HUDEP-2 (cell line): ENCODE results near the gene NUDT4.
"Not testable (repeated sequence)": the region's sequence is repeated elsewhere in the genome, so short reads cannot be mapped to it uniquely, and the experiment has no call there.

Experiments
- DNase-seq, 76 experiments: peaks; one replicate each; lab custom pipeline; 2025; ENCODE audit not compliant: unreplicated experiment in 76 of 76; lab: John Stamatoyannopoulos, UW

The NUDT4 gene

GRCh38 chr12:93393425-93393824 is 15.7 kb downstream of the NUDT4 start:
- DNase-seq = no peak

DNA sequence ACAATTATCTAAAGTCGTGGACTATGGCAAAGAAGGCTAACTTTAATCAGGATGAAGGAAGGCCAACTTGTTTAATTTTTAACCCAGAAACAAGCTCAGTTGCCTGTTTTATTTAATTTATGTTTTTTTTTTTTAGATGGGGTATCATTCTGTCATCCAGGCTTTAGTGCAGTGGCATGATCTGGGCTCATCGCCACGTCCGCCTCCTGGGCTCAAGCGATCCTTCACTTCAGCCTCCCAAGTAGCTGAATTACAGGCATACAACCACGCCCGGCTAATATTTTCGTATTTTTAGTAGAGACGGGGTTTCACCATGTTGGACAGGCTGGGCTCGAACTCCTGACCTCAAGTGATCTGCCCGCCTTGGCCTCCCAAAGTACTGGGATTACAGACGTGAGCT is 19.7 kb downstream of the NUDT4 start:
- DNase-seq = no peak

GRCh38 chr12:93399183-93399863 is 21.6 kb downstream of the NUDT4 start:
- not testable (repeated sequence) for DNase-seq

DNA sequence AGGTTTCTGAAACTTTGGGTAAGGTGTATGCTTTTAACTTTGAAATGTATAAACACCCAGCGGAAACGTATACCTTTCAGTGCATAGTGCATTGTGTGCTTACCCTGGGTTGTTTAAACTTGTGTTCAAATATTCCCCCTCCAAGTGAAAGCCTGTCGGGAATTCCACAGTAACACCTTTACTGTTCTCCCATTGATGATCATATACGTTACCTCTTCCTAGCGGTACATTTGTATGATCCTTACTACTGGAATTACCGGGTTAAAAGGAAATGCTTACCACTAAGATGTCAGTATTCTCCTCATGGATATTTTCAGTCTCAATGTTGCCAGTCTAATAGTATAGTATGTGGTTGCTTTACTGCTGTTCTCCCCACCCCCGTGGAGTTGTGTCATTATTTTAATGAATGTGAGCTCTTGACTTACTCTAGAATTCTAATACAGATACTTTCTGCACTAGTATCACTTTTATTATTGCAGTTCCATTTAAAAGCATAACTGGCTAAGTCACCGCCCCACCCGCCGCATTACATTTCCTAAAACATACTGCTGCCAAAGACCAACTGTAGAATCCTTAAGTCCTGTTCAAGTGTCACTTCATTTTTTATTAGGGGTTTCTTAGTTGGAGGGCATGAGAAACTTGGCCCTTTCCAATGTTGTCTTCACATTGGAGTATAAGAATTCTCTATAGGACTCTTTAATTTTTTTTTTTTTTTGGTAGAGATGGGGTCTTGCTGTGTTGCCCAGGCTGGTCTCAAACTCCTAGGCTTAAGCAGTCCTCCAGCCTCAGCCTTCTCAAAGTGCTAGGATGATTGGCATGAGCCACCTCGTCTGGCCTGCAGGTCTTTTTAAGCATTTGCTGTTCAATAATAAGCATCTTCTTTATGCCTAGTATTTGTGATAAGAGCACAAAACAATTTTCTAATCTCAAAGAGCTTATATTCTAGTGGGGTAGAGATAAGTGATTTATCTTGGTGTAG is 24.9 kb downstream of the NUDT4 start:
- DNase-seq = no peak

DNA sequence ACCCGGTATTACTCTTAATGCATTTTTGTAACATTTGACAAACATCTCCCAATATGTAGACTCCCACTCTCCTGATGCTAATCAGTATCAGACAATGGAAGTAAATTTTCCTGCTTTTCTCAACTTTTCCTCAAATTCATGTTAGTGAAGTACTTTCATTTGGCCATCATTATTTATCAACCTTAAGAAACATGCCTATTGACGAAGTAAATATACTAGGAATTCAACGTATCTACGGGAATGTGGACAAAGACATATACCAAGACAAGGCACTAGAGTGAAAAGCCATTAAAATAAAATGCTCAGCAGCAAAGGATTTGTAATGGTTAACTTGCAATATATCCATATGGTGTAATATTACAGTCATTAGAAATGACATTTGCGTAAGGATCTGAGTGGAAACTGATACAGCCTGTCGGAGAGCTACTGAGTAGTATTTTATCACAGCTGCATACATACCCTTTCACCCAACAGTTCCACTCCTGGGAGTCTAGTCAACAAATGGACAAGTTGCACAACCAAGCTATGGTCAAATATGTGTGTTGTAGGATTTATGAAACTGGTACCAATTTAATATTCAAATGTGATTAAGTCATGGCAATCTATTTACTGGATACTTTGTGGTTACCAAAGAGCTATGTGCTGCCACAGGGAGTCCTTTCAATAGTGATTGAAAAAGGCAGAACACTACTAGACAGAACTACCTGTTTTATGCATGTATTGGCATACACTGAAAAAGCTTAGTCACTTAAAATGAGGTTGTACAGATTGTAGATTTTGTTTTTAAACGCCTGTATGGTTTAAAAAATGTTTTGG is 26.5 kb downstream of the NUDT4 start:
- peak in 2 of 76 experiments; percentile 8 to 30 for DNase-seq

GRCh38 chr12:93404961-93405849 is 27.5 kb downstream of the NUDT4 start:
- peak in 2 of 76 experiments; percentile 3 to 11 for DNase-seq

DNA sequence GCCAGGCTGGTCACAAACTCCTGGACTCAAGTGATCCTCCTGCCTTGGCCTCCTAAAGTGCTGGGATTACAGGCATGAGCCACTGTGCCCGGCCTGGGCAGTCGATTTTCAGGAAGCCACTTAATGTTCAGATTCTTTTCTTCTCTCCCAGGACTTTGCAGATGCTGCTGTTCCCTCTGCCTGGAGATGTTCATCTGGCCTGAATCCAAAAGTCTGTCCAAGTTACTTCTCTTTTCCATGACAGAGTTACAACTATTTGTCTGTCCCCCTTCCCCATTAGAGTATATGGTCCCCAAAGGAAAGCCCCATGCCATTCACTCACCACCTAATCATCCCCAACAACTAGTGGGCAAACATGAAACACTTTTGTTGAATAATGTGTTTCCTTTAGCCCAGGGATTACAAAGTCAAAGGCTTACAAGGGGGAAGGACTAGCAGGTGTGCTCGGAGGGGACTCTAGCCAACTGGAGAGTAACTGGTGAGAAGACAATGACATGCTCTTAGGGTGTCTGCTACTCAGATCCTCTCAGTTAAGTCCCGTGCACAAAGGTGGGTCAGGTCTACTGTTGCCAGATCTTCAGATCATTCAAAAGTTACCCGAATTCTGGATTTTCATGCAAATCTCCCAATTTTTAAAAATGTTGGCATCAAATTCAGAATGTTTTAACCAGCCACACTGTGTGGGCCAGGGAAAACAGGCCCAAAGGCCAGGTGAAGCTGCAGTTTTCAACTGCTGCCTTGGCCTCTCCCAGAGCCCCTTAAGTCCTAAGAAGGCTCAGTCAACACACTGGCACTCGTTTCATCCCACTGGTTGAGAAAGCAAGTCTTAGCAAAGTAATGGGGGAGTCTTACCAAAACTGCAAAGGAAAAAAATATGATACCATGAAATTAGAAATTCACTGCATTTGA is 29.6 kb downstream of the NUDT4 start:
- peak in 1 of 76 experiments; percentile 2 for DNase-seq

DNA sequence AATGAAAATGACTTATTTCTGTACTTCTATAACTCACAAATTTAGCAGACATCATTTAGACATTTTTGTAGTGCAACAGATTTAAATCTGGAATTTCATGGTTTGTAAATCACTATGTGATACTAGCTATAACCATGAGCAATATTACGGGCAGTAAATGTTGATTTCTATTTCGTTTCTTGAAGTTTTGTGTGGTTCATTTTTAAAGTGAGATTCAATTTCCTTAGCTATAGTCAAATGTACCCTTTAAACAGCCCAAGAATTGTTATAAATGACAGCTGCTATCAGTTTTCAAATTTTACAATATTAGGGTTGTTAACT is 30.2 kb downstream of the NUDT4 start:
- DNase-seq = no peak

GRCh38 chr12:93408813-93409212 is 31.1 kb downstream of the NUDT4 start:
- no peak for DNase-seq

DNA sequence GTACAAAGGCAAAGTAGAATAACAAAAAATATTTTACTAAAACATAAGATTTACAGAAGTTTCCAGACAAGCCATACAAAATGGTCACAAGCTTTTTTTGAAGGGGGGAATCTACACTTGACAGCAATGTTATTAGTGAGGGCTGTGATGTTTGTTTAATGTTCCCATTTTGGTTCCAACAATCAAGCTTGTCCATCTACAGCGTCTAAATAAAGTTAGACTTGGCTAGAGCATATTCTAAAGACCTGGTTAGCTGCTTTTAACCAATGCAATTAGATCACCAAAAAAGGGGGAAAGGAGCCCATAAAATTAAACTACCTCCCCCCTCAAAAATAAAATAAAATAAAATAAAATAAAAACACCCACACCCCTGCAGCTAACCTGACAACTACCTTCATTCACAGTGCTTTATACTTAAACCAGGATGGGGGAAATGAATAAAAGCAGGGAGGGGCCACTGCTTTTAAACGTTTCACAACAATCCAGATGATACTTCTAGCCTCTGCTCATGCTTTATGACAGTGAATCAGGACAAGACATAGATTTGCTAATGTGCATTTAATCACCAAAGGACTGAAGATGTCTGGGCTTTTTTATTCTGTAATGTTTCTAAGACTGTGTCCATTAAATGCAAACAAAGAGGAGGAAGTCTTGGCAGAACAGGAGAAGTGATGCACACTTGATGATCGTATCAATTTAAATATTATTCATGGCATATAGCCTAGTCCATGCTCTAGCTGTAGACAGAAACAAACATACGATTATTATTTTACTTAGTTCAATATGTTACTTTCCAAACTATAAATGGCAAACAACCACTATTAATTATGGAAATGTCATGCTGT is 31.8 kb downstream of the NUDT4 start:
- not testable (repeated sequence) for DNase-seq

- not testable (repeated sequence) for DNase-seq
Measured at GRCh38 chr12:93411060-93411459, 33.3 kb downstream of the NUDT4 start.

GRCh38 chr12:93412396-93412795 is 34.7 kb downstream of the NUDT4 start:
- not testable (repeated sequence) for DNase-seq

- no peak for DNase-seq
Measured at GRCh38 chr12:93413064-93413463, 35.3 kb downstream of the NUDT4 start.

DNA sequence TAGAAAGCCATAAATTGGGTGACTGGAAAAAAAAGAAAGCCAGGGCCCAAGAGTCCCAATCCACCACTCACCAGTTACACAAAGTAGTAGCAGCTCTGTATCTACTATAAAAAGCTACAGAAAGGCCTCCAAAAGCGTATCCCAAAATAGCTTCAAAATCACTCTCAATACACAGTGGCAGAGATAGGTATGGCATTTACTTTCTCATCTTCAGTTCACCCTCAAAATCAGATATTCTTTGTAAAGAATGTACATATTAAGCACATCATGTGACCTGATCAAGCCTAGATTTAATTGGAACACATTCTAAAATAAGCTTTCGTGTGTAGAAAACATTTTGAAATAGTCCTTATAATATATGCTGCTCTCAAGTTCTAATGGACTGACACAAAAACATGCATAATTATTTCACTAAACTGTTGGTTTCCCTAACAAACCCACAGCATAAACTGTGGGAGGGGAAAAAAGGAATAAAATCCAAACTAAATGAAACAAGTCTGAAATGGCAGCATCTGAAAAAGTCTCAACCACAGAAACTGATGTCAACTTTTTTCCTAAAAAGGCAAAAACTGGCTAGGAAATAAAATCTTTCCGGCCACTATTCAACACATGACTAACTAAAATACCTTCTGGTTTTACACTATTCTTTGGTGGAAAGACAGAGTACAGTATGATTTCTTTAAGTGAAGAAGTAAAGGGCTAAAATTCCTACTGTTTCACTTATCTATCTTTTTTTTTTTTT is 38.2 kb downstream of the NUDT4 start:
- DNase-seq = no peak

GRCh38 chr12:93417967-93418480 is 40.3 kb downstream of the NUDT4 start:
- DNase-seq = no peak

GRCh38 chr12:93419388-93420034 is 41.8 kb downstream of the NUDT4 start:
- peak in 10 of 76 experiments; percentile 11 to 47 (median 20) for DNase-seq

DNA sequence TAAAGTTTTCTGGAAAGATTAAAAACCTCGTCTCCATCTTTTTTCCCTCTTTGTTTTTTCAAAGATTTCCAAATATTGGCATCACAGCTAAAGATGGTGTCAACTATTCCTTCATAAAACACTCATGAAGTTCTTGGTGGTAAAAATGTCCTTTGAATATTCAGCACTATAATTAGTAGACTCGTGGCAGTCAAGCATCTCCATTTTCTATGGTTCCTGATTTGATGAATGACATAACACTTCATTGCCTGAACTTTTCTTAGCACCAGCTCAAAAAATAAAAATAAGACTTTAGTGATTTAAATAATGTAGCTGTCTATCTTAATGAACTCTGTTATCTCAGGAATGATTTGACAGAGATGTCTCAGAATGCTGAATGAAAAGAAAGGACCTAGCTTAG is 44.3 kb downstream of the NUDT4 start:
- no peak for DNase-seq
